GM12864 (cell line): Measurements from ENCODE around the gene DENND1A.

Source experiments
- DNase-seq: peaks from one replicate; pipeline ENCODE4 v3.0.0-alpha.2; 2011; ENCODE audit warnings: low read depth
- H3K4me3 ChIP-seq: 2 replicates; pipeline ENCODE4 v1.5.1; 2011; ENCODE audit warnings: mild to moderate bottlenecking, low read depth, low read length, control low read depth
- CTCF ChIP-seq: IDR thresholded peaks from 2 replicates; pipeline ENCODE4 v1.5.1; 2011; ENCODE audit warnings: low read depth, mild to moderate bottlenecking, moderate library complexity, low read length, control low read depth, inconsistent platforms; ENCODE audit errors: missing control alignments

The DENND1A gene

GRCh38 chr9:123724211-123724796 lies 205.6 kb downstream of the DENND1A start:
- TF ChIP-seq CTCF = no peak
- DNase-seq = no peak
- H3K4me3 ChIP-seq = no peak overlapping the region

GRCh38 chr9:123723135-123723875 lies 206.6 kb downstream of the DENND1A start:
- H3K4me3 ChIP-seq = no peak overlapping the region
- TF ChIP-seq CTCF = no peak
- no peak for DNase-seq

- H3K4me3 ChIP-seq = no peak overlapping the region
- no peak for DNase-seq
- TF ChIP-seq CTCF = no peak
Observed at GRCh38 chr9:123722378-123722777, 207.5 kb downstream of the DENND1A start.

- no peak for TF ChIP-seq CTCF
- DNase-seq = no peak
- no peak overlapping the region for H3K4me3 ChIP-seq
Observed at GRCh38 chr9:123718188-123718587, 211.7 kb downstream of the DENND1A start.

GRCh38 chr9:123717581-123718175 lies 212.2 kb downstream of the DENND1A start:
- DNase-seq = no peak
- no peak overlapping the region for H3K4me3 ChIP-seq
- TF ChIP-seq CTCF = no peak

GRCh38 chr9:123716339-123716945 lies 213.5 kb downstream of the DENND1A start:
- TF ChIP-seq CTCF = no peak
- H3K4me3 ChIP-seq = no peak overlapping the region
- no peak for DNase-seq
